ENCODE results near the gene IL1RL2. TPM values are rescaled to one million over a fixed set of nuclear protein-coding genes. Genes with fewer than 3 reads are reported as not detected.

The IL1RL2 gene
- total and polyA plus RNA-seq, 2 of the 4 experiments (the other 2 are of a cell fraction), result 0.09 to 0.36 TPM

DNA sequence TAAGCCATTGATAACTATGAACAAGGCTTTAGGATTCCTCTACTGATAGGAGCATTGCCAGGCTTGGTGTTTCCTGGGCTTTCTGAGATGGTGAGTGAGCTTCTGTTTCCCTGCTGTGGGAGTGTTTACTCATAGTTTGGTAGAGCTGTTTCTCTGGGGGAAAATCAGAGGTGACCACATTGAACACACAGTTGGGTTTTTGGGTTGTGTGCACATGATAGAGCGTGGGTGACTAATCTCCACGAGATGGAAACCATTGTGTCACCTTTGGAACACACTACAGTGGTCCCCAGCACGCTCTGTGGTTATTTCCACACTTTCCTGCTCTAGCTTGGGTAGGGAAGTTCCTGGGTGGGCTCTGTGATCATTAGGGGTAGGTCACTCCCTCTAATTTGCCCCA lies 38.9 kb upstream of the IL1RL2 start:
- no CpG with 5 or more reads among the region's 3 CpGs for WGBS, 2 experiments (ENCODE audit: extremely low coverage in 2 of 2, insufficient read length in 1 of 2)
- Histone ChIP-seq H3K4me3 (ENCODE audit: insufficient read depth, low read depth, low read length) (no peak overlapping the region), H4K5ac (ENCODE audit: low read depth, low read length) (no peak overlapping the region), H3K4me2 (ENCODE audit: low read depth, low read length) (no peak overlapping the region), H3K18ac (ENCODE audit: low read depth, low read length) (no peak overlapping the region), H3K4me1 (ENCODE audit: control insufficient read depth, insufficient read depth, low read length) (peaks cover 6% of the 10 kb centered on the region), H3K56ac (ENCODE audit: extremely low read depth, insufficient read depth, low read length) (no peak overlapping the region), H3K9me3 (ENCODE audit: control insufficient read depth, insufficient read depth, low read length) (peaks cover 34% of the 10 kb centered on the region), H3K27ac (ENCODE audit: insufficient read depth, low read length) (no peak overlapping the region), H3K9ac (ENCODE audit: low read depth, low read length) (no peak overlapping the region), H3K27me3 (ENCODE audit: control insufficient read depth, insufficient read depth, low read length) (no peaks in the 10 kb centered on the region), H3K79me1 (ENCODE audit: low read depth in 1 of 2, low read length in 2 of 2) (peaks cover 46 to 73% of the 10 kb centered on the region in 2 experiments), H4K8ac (ENCODE audit: low read depth in 2 of 2, low read length in 2 of 2) (no peak overlapping the region), H3K9me1 (ENCODE audit: insufficient read depth, low read length) (0 out of 2 replicates have a peak, but pooled peaks cover 3% of the 10 kb centered on the region), H2AK9ac (replicated peaks; ENCODE audit: low read depth, low read length, poor library complexity) (no peak overlapping the region), H2AFZ (replicated peaks; ENCODE audit: low read length, poor library complexity) (no peak overlapping the region), H2BK5ac (ENCODE audit: low read depth, low read length, poor library complexity, severe bottlenecking) (no peak overlapping the region), H3K14ac (replicated peaks; ENCODE audit: low read depth, low read length) (no peak overlapping the region), H3K23ac (ENCODE audit: low read depth, low read length) (no peak overlapping the region), H4K91ac (ENCODE audit: insufficient read depth, low read depth, low read length) (no peak overlapping the region), H4K20me1 (ENCODE audit: insufficient read depth, low read length) (peaks cover 11% of the 10 kb centered on the region), H3K36me3 (ENCODE audit: control insufficient read depth, insufficient read depth, low read length) (peaks cover 58% of the 10 kb centered on the region), H2BK15ac (ENCODE audit: low read depth, low read length) (no peak overlapping the region), H2AK5ac (ENCODE audit: low read depth, low read length) (0 out of 2 replicates have a peak overlapping the region, but pooled peaks have one; percentile 8), H2BK120ac (ENCODE audit: low read depth, low read length) (no peak overlapping the region), H2BK20ac (ENCODE audit: low read depth, low read length) (no peak overlapping the region), H3K4ac (ENCODE audit: low read depth, low read length) (no peak overlapping the region)
- dilution Hi-C loops (cut with HindIII; ENCODE audit: low sequenced_read_pairs, unreplicated experiment) (no loop called here), intact Hi-C loops (cut with micrococcal nuclease) (no loop called here), in situ Hi-C loops (cut with MboI; ENCODE audit: low sequenced_read_pairs) (loop anchor here (10.0 kb wide), 1 partner anchor 123 kb away; no protein-coding TSS in a partner anchor)
- POLR2A ChIA-PET (ENCODE audit: unreplicated experiment), result no interaction called here
- ATAC-seq (ENCODE audit: low read depth), result no peak
- TF ChIP-seq, protein P1, sequence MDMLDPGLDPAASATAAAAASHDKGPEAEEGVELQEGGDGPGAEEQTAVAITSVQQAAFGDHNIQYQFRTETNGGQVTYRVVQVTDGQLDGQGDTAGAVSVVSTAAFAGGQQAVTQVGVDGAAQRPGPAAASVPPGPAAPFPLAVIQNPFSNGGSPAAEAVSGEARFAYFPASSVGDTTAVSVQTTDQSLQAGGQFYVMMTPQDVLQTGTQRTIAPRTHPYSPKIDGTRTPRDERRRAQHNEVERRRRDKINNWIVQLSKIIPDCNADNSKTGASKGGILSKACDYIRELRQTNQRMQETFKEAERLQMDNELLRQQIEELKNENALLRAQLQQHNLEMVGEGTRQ (IDR thresholded peaks at IDR 0.05; ENCODE audit: low read depth, low read length), result no peak
- no peak for TF ChIP-seq POLR2A (IDR thresholded peaks at IDR 0.05; ENCODE audit: low read depth, low read length)
- TF ChIP-seq BHLHE40 (IDR thresholded peaks at IDR 0.05; ENCODE audit: low read depth, low read length), result peak; percentile 82
- no peak for TF ChIP-seq MAZ (IDR thresholded peaks at IDR 0.05; ENCODE audit: borderline replicate concordance, low read depth, low read length)
- BruUV-seq (replicated peaks), result no TSS peak
- peak; percentile 34 for DNase-seq
- CTCF ChIA-PET, result no interaction called here

Data from IMR-90 (cell line).